GM18508 (cell line): Measurements from ENCODE around the gene PRDM13.

Source experiments
- ATAC-seq: cut with Tn5 transposase; IDR thresholded peaks from one replicate; pipeline ENCODE4 v1.9.1; 2021; ENCODE audit warnings: moderate number of reproducible peaks; ENCODE audit not compliant: insufficient read depth, unreplicated experiment

PRDM13 gene

DNA sequence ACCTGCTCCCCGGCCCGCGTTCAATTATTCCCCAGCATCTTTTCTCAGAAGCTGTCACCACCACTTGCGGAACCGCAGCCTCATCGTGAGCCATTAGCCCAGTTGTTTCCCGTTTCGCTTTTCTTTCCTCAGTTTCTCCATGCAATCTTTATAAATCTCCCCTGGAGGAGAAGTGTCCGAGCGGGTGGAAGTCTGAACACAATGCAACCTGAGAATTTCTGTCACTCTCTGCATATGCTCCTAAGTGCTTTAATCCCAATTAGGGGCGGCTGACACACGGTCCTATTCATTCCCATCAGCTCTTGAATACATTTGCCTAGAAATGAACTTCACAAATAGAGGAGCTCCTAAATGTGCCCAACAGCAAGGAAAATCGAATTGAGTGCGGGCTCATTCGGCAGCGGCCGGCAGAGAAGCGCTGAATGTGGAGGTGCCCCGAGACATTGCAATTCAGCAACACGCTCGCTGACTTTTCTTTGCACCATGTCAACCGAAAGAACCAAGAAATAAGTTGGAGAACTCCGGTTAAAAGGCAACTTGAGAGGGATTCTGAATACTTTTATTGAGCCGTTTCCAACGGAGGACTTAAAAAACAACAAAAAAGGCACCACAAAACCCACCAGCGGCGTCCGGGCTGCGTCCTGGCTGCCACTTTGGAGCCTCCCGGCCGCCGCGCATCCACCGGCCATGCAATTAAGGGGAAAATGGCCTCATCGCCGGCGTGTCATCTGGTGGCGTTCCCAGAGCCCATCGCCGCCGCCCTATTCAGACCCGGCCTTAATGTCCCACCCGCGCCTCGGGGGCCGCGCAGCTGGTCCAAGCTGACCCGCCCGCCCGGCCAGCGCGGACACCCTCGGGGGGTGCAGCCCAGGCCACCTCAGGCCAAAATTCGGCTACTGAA lies 3.9 kb upstream of the PRDM13 start:
- no peak for ATAC-seq

DNA sequence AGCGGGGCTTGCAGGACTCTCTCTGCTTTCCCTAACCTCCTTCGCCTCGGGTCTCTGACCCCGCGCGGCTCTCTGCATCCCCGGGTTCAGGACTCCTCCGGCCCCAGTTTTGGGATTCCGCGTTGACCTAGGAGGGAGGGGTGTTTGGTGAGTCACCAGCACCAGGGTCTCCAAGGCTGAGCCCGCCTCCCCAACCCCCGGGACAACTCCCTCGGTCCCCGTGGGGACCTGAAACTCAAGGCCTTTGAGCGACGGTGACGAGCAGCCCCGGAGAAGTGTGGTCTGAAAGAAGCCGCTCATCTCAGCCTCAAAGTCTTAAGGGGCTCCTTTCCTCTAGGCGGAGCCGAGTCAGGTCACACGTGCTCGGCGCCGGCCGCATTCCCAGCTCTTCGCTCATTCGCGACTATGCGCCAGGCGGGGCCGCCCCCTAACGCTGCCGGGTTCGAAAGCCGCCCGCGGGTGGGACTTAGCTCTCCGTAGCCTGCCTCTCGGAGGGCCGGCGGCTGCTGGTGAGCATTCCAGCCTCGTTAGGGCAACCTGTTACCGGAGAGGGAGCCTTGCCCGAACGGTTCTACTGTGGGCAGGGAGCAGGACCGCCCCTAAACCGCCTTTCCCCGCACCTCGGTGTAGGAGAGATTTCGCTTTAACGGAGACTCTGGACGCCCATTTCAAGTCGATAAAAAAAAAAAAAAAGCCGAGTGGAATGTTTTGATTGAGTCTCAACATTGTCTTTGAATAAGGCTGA lies 3.0 kb upstream of the PRDM13 start:
- ATAC-seq = no peak

DNA sequence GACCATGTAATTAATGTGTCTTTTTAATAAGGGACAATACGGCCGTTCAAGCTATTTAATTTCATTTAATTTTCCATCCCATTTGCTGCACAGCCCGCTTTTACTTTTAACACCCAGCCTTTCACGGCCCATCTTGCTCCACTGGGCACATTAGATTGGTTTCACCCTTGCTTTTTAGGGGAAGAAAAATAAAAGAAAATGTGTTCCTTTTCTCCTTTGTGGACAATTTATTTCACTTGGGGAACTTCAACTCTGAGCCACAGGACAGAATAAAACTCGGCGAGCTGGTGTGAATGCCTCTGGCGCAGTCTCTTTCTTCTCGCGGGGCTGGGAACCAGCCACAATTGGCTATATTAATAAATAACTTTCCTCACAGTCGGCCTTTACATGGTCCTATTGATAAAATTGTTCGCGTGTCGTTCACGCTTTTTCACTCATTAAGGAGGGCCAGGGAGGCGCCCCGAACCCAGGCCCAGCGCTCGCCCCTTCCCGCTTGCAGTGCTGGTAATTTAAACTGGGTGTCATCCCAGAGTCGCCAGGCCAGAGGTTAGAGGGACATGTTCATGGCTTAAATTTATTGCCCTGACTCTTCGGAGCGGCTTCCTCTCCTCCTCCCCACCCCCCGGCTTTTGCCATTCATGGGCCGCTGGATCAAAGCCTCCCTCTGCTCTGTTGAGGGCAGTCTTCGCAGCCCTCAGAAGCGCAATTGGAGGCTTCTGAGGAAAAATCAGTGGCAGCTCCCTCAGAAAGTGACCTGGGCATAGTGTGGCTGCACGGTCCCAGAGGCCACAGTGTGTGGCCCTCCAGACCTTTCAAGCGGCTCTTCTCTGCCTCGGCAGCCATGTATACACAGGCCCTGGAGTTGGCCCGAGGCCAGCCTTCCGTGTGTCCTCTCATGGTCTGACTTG lies 2.2 kb upstream of the PRDM13 start:
- ATAC-seq = no peak

DNA sequence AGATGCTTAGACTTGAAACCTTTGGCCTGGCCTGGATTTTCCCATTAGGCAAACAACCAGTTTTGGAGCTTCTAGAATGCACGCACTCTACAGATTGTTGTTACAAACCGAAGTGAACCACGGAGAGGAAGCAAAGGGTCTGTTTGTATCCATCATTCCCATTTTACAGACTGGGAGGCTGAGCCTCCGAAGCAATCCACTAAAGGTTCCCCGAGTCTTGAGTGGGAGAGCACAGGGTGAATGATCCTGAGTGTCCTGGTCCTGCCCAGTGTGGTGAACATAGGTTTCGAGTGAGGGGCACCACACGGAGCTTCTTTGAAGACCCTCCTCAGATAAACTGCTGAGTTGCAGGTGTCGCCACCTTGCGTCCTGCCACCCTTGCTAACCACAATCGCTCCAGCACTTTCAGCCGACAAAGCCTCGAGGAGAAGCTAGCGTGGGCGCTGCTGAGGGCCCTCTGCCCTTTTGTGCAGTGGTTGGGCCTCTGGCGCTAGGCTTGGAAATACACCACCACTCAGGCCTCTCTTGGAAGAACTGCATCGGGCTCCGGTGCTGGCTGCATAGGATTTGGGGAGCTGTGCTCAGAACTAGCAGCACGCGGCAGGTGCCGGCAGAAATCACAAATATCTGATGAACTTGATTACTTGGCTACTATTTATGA lies 1.4 kb upstream of the PRDM13 start:
- no peak for ATAC-seq

DNA sequence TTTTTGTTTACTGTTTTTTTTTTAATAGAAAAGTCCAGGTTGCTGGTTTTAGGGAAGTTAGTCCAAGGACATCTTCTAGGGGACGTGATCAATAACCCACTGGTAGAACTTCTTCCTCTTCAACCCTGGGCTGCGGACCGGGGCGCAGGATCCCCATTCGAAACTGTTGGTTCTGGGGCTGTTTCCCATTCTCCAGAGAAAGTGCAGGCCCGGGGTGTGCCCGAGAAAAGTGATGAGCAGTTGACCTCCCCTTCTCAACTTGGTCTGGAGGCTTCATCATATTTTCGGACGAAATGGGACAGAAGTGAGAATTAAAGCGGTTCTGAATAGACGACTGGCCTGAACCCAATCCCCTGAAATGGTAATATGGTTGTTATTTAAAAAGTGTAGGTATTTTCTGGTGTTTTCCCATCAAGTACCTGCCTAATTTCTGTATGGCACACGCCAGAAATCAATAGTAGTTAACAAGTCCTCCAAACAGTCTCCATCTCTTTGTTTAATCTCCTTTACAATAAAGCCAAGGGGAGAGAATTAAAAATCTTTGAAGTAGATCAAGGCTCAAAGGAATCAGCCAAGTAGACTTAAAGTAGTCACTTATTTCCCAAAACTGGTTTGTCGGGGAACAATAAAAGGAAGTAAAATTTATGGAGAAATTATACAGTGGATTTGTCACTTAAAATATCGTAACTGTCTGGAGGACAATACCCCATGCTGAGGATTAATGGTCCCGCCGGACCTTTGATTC lies 550 bp upstream of the PRDM13 start:
- ATAC-seq = no peak

DNA sequence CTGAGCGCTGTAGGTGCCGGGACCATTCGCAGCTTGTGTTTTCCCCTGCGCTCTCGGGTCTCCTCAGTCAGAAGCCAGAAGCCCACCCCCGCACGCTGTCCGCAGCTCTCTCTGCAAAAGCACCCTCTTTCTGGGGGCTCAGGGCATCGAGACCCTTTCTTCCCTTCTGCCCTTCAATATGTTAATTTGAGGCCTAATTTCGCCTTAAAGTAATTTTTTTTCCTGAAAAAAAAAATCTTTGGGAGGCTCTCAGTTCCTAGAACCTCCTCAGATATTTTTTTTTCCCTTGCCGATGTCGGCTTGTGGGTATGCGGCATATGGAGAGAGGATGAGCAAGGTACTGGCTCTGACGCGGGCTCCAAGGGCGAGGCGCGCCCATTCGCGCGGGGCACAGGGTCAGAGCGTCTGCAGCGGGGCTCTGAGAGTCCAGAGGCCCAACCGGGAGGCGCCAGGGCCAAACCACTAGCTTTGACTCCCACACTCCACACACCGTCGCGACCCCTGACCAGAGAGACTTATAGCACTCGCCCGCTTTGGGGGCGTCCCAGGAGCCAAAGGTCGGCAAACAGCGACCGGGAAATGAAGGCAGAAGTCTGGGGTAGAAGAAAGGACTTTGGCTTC lies 893 bp downstream of the PRDM13 start:
- no peak for ATAC-seq

DNA sequence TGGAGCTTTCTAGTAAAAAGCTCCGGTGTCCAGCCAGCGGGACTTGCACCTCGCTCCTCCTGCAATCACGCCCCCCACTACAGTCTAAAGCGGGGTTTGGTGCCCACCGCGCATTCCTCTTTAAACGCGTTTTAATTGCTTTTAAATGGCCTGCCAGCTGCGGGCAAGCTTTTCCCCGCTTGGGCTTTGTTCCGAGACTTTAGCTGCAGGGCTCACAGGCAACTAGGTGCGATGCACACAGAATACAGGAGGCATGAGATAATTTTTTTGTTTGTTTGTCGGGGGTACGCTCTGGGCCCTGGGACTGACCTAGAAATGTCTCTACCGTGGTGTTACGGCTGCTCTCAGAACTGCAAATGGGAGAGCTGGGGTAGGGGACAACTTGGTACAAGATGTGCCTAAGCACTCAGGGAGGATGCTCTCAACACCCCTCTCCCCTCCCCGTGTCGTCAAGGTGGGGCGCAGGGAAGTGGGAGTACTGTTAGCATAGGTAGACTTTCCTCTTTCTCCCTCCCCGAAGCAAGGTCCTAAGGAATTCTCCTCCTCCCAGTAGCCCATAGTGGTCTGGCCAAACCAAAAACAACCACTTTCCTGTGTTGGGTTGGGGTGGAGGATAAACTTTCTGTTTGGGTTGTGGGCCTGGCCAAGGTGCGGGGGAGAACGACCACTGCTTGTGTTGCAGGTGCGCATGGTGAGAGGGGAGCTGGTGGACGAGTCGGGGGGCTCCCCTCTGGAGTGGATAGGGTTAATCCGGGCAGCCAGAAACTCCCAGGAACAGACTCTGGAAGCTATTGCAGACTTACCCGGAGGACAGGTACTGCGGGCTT lies 1.6 kb downstream of the PRDM13 start:
- no peak for ATAC-seq

DNA sequence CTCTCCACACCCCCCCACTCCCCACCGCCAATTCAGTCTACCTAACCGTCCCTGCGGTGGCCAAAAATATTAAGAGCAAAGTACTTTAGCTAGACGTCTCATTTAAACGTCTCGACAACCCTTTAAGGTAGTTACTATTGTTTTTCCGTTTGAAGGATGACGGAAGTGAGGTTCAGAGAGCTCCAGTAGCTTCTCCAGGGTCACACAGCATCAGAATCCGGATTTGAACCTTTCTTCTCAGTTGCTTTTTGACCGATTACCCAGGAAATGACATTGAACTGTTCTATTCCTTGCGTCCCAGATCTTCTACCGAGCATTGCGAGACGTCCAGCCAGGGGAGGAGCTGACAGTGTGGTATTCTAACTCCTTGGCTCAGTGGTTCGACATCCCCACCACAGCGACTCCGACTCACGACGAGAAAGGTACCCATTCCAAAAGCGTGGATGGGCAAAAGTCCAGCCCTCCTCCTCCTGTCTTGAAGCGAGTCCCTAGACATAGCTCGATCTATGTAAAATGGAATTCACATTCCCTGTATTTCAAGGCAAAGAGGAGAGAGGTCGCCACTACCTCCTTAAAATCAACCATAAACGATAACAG lies 2.4 kb downstream of the PRDM13 start:
- no peak for ATAC-seq

DNA sequence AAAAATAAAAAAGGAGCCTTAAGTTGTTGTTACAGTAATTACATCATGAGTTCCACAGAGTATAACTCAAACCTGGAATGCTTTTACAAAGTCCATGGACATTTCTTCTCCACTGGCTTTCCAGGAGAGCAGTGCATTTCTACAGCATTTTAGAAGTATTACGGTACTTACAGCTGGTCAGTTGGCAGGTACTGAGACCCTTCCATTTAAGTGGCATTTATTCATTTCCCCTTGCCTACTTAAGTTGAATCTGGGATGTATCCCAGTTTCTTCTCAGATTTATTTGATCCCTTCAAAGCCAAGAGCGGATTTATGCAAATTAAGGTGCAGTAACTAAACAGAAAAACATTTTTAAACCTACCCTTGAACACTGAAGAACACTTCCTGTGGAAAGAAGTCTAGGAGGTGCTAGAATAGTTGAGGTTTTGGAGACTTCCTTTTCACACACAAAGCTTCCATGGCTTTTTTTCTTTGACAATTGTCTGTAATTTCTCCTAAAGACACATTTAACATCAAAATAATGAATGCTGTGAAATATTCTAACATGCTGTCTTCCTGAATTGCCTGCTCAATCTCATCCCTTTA lies 3.4 kb downstream of the PRDM13 start:
- ATAC-seq = no peak

DNA sequence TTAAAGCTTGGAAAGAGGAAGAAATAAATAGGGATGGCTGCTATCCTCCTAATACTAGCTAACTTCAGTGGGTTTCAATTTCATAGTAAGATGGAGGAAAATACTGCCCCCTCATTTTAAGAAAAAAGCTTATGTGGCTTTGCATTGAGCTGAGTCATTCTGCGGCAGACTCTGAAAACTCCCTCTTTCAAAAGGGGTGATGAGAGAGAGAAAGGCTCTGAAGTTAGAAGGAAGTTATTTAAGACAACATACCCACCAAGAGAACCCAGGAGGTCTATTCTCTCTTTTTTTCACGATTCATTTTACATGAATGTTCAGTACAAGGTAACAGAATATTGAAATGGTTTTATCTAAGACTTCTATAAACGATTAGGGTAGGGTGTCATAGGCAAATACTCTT lies 4.5 kb downstream of the PRDM13 start:
- peak; percentile 54 for ATAC-seq

DNA sequence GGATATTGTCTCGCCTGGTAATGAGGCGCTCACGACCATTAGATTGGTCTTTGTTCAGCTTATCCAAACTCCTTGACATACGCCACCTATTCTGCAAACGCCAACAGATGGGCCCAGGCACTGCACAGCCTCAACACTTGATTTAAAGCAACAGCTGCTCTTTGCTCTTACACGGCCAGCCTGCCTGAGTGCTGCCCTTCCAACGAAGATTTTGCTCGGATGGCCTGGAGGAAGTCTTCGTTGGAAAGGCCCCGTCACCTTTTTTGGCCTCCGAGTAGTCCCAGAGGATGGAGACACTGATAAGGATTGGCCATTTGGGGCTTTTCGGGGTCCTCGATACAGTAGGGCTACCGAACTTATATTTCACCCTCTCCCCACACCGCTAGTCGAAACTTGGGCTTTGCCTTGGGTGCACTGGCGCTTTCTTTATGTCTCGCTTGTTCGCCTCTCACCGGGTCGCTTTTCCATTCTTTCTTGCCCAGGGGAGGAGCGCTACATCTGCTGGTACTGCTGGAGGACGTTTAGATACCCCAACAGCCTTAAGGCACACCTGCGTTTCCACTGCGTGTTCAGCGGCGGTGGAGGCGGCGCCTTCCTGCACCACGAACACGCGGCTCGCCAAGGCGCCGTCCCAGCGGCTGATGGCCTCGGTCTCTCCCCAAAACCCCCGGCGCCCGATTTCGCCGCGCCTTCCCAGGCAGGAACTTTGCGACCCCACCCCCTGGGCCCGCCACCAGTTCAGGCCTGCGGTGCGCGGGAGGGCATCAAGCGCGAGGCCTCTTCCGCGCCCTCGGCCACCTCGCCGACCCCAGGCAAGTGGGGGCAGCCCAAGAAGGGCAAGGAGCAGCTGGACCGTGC lies 6.1 kb downstream of the PRDM13 start:
- no peak for ATAC-seq

DNA sequence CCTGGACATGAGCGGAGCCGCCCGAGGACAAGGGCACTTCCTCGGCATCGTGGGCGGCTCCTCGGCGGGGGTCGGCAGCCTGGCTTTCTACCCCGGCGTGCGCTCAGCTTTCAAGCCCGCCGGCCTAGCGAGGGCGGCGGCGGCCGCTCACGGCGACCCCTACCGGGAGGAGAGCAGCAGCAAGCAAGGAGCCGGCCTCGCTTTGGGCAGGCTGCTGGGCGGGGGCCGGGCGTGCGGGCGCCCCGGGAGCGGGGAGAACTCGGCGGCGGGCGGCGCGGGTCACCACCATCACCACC lies 6.7 kb downstream of the PRDM13 start:
- ATAC-seq = peak; percentile 21

DNA sequence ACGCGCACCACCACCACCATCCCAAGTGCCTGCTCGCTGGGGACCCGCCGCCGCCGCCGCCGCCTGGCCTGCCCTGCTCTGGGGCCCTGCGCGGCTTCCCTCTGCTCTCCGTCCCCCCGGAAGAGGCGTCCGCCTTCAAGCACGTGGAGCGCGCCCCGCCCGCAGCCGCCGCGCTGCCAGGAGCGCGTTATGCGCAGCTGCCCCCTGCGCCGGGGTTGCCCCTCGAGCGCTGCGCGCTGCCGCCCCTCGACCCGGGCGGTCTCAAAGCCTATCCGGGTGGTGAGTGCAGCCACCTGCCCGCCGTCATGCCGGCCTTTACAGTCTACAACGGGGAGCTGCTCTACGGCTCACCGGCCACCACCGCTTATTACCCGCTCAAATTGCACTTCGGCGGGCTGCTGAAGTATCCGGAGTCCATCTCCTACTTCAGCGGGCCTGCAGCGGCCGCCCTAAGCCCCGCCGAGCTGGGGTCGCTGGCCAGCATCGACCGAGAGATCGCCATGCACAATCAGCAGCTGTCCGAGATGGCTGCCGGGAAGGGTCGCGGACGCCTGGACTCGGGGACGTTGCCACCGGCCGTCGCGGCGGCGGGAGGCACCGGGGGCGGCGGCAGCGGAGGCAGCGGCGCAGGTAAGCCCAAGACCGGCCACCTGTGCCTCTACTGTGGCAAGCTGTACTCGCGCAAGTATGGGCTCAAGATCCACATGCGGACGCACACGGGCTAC lies 7.2 kb downstream of the PRDM13 start:
- peak; percentile 27 for ATAC-seq

DNA sequence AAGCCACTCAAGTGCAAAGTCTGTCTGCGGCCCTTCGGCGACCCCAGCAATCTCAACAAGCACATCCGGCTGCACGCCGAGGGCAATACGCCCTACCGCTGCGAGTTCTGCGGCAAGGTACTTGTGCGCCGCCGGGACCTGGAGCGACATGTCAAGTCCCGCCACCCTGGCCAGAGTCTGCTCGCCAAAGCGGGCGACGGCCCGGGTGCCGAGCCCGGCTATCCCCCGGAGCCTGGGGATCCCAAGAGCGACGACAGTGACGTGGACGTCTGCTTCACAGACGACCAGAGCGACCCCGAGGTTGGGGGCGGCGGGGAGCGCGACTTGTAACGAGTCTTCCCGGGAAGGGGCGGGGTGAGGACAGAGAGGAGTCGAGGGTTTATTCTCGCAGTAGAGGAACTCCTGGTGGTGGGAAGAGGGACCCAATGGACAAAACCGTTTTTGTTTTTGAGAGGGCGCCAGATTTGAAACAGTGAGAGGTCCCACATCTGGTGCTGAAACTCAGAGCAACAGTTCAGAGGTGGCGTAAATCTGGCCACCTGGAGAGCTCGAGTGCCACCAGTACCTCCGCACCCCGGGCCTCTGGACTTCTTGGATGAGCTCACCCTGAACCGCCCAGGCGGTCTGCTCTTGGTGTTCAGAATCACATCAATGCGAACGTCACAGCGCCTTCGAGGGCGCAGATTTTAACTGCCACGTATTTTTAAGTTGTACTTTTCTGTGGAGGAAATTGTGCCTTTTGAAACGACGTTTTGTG lies 8.0 kb downstream of the PRDM13 start:
- ATAC-seq = peak; percentile 11

DNA sequence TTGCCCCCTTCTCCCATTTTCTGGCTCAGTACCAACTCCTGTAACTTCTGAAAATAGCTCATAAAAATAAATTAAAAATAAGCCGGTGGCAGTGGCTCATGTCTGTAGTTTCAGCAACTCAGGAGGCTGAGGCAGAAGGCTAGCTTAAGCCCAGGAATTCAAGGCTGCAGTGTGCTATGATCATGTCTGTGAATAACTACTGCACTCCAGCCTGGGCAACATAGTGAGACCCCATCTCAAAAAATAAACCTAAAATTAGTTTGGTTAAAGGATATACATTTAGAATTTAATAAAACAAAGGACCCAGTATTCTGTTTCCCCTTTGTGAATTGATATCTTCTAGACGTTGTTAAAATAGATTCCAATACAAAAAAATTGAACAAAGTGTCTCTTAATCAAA lies 10.5 kb downstream of the PRDM13 start:
- ATAC-seq = no peak
